ENCODE measurements around the gene ANKRD1.

Gene ANKRD1

DNA sequence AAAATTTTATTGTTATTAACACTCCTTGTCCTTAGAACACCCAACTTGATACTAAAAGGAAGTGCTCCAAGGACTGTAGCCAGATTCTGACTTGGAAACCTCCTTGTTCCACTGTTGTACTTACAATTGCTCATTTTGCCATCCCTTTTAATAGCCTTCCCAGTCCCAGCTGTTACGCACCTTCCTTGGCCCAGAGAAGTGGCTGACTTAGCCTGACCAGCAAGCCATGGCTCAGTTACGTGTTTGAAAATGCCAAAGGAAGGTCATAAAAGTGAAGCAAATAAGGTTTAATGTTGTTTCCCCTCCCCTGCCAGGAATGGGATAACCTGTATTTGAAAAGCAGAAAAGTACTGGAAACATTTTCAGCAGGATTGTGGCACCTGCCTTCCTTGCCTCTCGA lies 3.7 kb upstream of the ANKRD1 start:
- ATAC-seq, result no peak
- TF ChIP-seq ZNF565 (CRISPR knock-in tag; conservative IDR thresholded peaks at IDR 0.05; ENCODE audit: low read depth) (no peak), GLIS3 (CRISPR knock-in tag; IDR thresholded peaks at IDR 0.05) (no peak), ZFP3 (CRISPR knock-in tag; IDR thresholded peaks at IDR 0.05) (no peak), ZNF70 (CRISPR knock-in tag; IDR thresholded peaks at IDR 0.05) (no peak), ZC3H10 (CRISPR knock-in tag; IDR thresholded peaks at IDR 0.05) (no peak), ISL1 (CRISPR knock-in tag; IDR thresholded peaks at IDR 0.05) (no peak), ESRRG (CRISPR knock-in tag; IDR thresholded peaks at IDR 0.05) (no peak), ZFP30 (CRISPR knock-in tag; IDR thresholded peaks at IDR 0.05) (no peak), ARNTL (CRISPR knock-in tag; IDR thresholded peaks at IDR 0.05; ENCODE audit: borderline replicate concordance, low read depth) (no peak), OSR1 (CRISPR knock-in tag; IDR thresholded peaks at IDR 0.05) (no peak), BACH2 (CRISPR knock-in tag; IDR thresholded peaks at IDR 0.05; ENCODE audit: borderline replicate concordance) (no peak)
- TF ChIP-seq, protein P1, sequence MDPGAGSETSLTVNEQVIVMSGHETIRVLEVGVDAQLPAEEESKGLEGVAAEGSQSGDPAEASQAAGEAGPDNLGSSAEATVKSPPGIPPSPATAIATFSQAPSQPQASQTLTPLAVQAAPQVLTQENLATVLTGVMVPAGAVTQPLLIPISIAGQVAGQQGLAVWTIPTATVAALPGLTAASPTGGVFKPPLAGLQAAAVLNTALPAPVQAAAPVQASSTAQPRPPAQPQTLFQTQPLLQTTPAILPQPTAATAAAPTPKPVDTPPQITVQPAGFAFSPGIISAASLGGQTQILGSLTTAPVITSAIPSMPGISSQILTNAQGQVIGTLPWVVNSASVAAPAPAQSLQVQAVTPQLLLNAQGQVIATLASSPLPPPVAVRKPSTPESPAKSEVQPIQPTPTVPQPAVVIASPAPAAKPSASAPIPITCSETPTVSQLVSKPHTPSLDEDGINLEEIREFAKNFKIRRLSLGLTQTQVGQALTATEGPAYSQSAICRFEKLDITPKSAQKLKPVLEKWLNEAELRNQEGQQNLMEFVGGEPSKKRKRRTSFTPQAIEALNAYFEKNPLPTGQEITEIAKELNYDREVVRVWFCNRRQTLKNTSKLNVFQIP (CRISPR knock-in tag; IDR thresholded peaks at IDR 0.05; ENCODE audit: borderline replicate concordance, low read depth), result no peak
- TF ChIP-seq, protein P2, sequence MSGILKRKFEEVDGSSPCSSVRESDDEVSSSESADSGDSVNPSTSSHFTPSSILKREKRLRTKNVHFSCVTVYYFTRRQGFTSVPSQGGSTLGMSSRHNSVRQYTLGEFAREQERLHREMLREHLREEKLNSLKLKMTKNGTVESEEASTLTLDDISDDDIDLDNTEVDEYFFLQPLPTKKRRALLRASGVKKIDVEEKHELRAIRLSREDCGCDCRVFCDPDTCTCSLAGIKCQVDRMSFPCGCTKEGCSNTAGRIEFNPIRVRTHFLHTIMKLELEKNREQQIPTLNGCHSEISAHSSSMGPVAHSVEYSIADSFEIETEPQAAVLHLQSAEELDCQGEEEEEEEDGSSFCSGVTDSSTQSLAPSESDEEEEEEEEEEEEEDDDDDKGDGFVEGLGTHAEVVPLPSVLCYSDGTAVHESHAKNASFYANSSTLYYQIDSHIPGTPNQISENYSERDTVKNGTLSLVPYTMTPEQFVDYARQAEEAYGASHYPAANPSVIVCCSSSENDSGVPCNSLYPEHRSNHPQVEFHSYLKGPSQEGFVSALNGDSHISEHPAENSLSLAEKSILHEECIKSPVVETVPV (CRISPR knock-in tag; IDR thresholded peaks at IDR 0.05), result no peak
- TF ChIP-seq, protein P3, sequence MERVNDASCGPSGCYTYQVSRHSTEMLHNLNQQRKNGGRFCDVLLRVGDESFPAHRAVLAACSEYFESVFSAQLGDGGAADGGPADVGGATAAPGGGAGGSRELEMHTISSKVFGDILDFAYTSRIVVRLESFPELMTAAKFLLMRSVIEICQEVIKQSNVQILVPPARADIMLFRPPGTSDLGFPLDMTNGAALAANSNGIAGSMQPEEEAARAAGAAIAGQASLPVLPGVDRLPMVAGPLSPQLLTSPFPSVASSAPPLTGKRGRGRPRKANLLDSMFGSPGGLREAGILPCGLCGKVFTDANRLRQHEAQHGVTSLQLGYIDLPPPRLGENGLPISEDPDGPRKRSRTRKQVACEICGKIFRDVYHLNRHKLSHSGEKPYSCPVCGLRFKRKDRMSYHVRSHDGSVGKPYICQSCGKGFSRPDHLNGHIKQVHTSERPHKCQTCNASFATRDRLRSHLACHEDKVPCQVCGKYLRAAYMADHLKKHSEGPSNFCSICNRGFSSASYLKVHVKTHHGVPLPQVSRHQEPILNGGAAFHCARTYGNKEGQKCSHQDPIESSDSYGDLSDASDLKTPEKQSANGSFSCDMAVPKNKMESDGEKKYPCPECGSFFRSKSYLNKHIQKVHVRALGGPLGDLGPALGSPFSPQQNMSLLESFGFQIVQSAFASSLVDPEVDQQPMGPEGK (CRISPR knock-in tag; IDR thresholded peaks at IDR 0.05; ENCODE audit: borderline replicate concordance), result no peak
- TF ChIP-seq, protein P4, sequence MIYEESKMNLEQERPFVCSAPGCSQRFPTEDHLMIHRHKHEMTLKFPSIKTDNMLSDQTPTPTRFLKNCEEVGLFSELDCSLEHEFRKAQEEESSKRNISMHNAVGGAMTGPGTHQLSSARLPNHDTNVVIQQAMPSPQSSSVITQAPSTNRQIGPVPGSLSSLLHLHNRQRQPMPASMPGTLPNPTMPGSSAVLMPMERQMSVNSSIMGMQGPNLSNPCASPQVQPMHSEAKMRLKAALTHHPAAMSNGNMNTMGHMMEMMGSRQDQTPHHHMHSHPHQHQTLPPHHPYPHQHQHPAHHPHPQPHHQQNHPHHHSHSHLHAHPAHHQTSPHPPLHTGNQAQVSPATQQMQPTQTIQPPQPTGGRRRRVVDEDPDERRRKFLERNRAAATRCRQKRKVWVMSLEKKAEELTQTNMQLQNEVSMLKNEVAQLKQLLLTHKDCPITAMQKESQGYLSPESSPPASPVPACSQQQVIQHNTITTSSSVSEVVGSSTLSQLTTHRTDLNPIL (CRISPR knock-in tag; IDR thresholded peaks at IDR 0.05; ENCODE audit: low read depth), result no peak
- TF ChIP-seq, protein P5, sequence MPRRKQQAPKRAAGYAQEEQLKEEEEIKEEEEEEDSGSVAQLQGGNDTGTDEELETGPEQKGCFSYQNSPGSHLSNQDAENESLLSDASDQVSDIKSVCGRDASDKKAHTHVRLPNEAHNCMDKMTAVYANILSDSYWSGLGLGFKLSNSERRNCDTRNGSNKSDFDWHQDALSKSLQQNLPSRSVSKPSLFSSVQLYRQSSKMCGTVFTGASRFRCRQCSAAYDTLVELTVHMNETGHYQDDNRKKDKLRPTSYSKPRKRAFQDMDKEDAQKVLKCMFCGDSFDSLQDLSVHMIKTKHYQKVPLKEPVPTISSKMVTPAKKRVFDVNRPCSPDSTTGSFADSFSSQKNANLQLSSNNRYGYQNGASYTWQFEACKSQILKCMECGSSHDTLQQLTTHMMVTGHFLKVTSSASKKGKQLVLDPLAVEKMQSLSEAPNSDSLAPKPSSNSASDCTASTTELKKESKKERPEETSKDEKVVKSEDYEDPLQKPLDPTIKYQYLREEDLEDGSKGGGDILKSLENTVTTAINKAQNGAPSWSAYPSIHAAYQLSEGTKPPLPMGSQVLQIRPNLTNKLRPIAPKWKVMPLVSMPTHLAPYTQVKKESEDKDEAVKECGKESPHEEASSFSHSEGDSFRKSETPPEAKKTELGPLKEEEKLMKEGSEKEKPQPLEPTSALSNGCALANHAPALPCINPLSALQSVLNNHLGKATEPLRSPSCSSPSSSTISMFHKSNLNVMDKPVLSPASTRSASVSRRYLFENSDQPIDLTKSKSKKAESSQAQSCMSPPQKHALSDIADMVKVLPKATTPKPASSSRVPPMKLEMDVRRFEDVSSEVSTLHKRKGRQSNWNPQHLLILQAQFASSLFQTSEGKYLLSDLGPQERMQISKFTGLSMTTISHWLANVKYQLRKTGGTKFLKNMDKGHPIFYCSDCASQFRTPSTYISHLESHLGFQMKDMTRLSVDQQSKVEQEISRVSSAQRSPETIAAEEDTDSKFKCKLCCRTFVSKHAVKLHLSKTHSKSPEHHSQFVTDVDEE (CRISPR knock-in tag; IDR thresholded peaks at IDR 0.05), result no peak

DNA sequence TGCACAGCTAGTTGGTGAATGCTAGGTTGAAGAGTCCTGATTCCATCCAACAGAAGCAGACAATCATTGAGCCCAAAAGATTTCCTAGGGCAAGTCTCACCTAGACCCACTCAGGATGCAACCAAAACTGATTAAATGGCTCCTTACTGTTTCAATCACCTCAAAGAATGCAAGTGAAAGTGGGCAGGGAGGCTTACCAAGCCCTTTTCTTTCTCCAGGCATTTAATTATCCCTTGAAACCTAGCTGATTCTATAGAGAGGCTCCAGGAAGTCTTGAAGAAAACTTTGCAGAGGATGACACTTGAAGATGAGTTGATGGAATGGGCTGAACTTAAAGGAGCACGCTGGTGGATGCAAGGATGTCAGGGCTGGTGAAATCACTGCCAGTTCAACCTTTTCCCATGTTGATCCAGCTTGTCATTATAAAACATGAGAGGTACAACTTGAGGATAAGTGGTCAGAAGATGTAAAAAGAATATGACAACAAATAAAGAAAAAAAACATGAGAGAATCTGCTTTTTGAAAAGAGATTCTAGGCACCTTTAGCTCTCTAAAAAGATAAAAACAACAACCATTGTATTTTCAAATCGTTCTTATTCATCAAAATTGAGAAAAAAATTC lies 2.3 kb upstream of the ANKRD1 start:
- TF ChIP-seq, protein P3 (CRISPR knock-in tag; IDR thresholded peaks at IDR 0.05; ENCODE audit: borderline replicate concordance), result no peak
- no peak for TF ChIP-seq ZC3H10 (CRISPR knock-in tag; IDR thresholded peaks at IDR 0.05)
- no peak for TF ChIP-seq ZNF565 (CRISPR knock-in tag; conservative IDR thresholded peaks at IDR 0.05; ENCODE audit: low read depth)
- TF ChIP-seq TOX (CRISPR knock-in tag; IDR thresholded peaks at IDR 0.05; ENCODE audit: borderline replicate concordance), result no peak

DNA sequence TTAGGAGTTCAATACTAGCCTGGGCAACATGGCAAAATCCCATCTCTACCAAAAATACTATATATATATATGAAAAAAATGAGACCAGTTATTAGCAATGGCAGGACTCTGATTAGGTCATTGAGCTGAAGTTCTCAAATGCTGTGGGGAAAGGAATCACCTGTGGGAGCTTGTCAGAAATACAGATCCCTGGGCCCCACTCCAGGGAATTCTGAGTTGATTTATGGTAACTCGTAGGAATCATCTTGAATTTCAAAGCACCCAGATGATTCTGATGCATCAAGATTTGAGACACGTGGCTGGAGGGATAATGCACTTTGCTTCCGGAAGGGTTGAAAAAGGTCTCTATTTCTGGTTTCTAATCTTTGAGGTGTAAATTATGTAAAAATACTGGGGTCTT lies 1.0 kb upstream of the ANKRD1 start:
- no peak for ATAC-seq
- TF ChIP-seq ZNF70 (CRISPR knock-in tag; IDR thresholded peaks at IDR 0.05), result no peak
- TF ChIP-seq ZFP30 (CRISPR knock-in tag; IDR thresholded peaks at IDR 0.05), result no peak
- no peak for TF ChIP-seq GLIS3 (CRISPR knock-in tag; IDR thresholded peaks at IDR 0.05)
- no peak for TF ChIP-seq ZNF8 (CRISPR knock-in tag; IDR thresholded peaks at IDR 0.05)
- TF ChIP-seq PPARA (CRISPR knock-in tag; IDR thresholded peaks at IDR 0.05; ENCODE audit: borderline replicate concordance), result no peak
- no peak for TF ChIP-seq CSDC2 (CRISPR knock-in tag; IDR thresholded peaks at IDR 0.05)
- TF ChIP-seq BACH2 (CRISPR knock-in tag; IDR thresholded peaks at IDR 0.05; ENCODE audit: borderline replicate concordance), result no peak
- TF ChIP-seq, protein P3 (CRISPR knock-in tag; IDR thresholded peaks at IDR 0.05; ENCODE audit: borderline replicate concordance), result no peak
- TF ChIP-seq ARNTL (CRISPR knock-in tag; IDR thresholded peaks at IDR 0.05; ENCODE audit: borderline replicate concordance, low read depth), result no peak
- no peak for TF ChIP-seq ISL1 (CRISPR knock-in tag; IDR thresholded peaks at IDR 0.05)
- TF ChIP-seq OSR1 (CRISPR knock-in tag; IDR thresholded peaks at IDR 0.05), result no peak

More for the DNA sequence above, 2.3 kb upstream of the ANKRD1 start:
- ATAC-seq, result no peak

Measured in SK-N-SH treated with all-trans-retinoic acid at 6 μM for 48 hours (cell line).